GM19438 (cell line): ENCODE data around the gene CCBE1.
"Not testable (repeated sequence)": the region's sequence is repeated elsewhere in the genome, so short reads cannot be mapped to it uniquely, and the experiment has no call there.

Source experiments
- ATAC-seq: cut with Tn5 transposase; IDR thresholded peaks from one replicate; pipeline ENCODE4 v1.9.1; 2021; ENCODE audit warnings: low read depth; ENCODE audit not compliant: unreplicated experiment

The CCBE1 gene

GRCh38 chr18:59551902-59552635 lies 145.2 kb downstream of the CCBE1 start:
- no peak for ATAC-seq

GRCh38 chr18:59550174-59550516 lies 147.1 kb downstream of the CCBE1 start:
- no peak for ATAC-seq

GRCh38 chr18:59549503-59550173 lies 147.6 kb downstream of the CCBE1 start:
- ATAC-seq = no peak

GRCh38 chr18:59547581-59548182 lies 149.5 kb downstream of the CCBE1 start:
- ATAC-seq = no peak

GRCh38 chr18:59546188-59546587 lies 151.0 kb downstream of the CCBE1 start:
- ATAC-seq = no peak

GRCh38 chr18:59540780-59541179 lies 156.4 kb downstream of the CCBE1 start:
- ATAC-seq = no peak

- no peak for ATAC-seq
Measured at GRCh38 chr18:59540346-59540745, 156.9 kb downstream of the CCBE1 start.

- ATAC-seq = no peak
Measured at GRCh38 chr18:59539108-59539507, 158.1 kb downstream of the CCBE1 start.

- no peak for ATAC-seq
Measured at GRCh38 chr18:59537579-59537978, 159.6 kb downstream of the CCBE1 start.

GRCh38 chr18:59536166-59536565 lies 161.1 kb downstream of the CCBE1 start:
- ATAC-seq = no peak

GRCh38 chr18:59535055-59535454 lies 162.2 kb downstream of the CCBE1 start:
- no peak for ATAC-seq

- no peak for ATAC-seq
Measured at GRCh38 chr18:59528866-59529265, 168.4 kb downstream of the CCBE1 start.

- ATAC-seq = no peak
Measured at GRCh38 chr18:59520562-59521355, 176.5 kb downstream of the CCBE1 start.

- ATAC-seq = no peak
Measured at GRCh38 chr18:59518705-59519104, 178.5 kb downstream of the CCBE1 start.

GRCh38 chr18:59517446-59518165 lies 179.6 kb downstream of the CCBE1 start:
- ATAC-seq = no peak

GRCh38 chr18:59516356-59517155 lies 180.7 kb downstream of the CCBE1 start:
- ATAC-seq = no peak

- ATAC-seq = not testable (repeated sequence)
Measured at GRCh38 chr18:59515956-59516355, 181.3 kb downstream of the CCBE1 start.

- no peak for ATAC-seq
Measured at GRCh38 chr18:59515147-59515546, 182.1 kb downstream of the CCBE1 start.

- ATAC-seq = no peak
Measured at GRCh38 chr18:59514203-59514602, 183.0 kb downstream of the CCBE1 start.
